Suprapubic skin (tissue), 4 donors: ENCODE results near the gene ARHGAP1. TPM values are rescaled to one million over a fixed set of nuclear protein-coding genes. Genes with fewer than 3 reads are reported as not detected.

Source experiments
- DNase-seq, 2 donors: peaks; one replicate each; pipeline ENCODE4 v3.0.0-alpha.2; 2019; ENCODE audit warnings: low spot score in 2 of 2
- H3K27ac ChIP-seq: fragments of 200-600 bp; sonication (generic); one replicate; pipeline ENCODE4 v1.5.1; 2019
- H3K27me3 ChIP-seq: fragments of 200-600 bp; sonication (generic); one replicate; pipeline ENCODE4 v1.5.1; 2019
- H3K36me3 ChIP-seq: fragments of 200-600 bp; sonication (generic); one replicate; pipeline ENCODE4 v1.5.1; 2019
- H3K4me1 ChIP-seq: fragments of 200-600 bp; sonication (generic); one replicate; pipeline ENCODE4 v1.5.1; 2019
- H3K4me3 ChIP-seq: fragments of 200-600 bp; sonication (generic); one replicate; pipeline ENCODE4 v1.5.1; 2019; ENCODE audit warnings: mild to moderate bottlenecking
- H3K9me3 ChIP-seq: fragments of 200-600 bp; sonication (generic); one replicate; pipeline ENCODE4 v1.5.1; 2019
- EP300 ChIP-seq: sonication (generic); formaldehyde crosslinking; IDR thresholded peaks from one replicate; pipeline ENCODE4 v1.6.1; 2017; ENCODE audit warnings: antibody characterized with exemption
- POLR2A ChIP-seq, 2 donors: fragments of 450-650 bp; IDR thresholded peaks; one replicate each; pipeline ENCODE4 v1.6.1; 2017; ENCODE audit warnings: antibody characterized with exemption in 2 of 2, mild to moderate bottlenecking in 2 of 2, moderate library complexity in 2 of 2
- POLR2AphosphoS5 ChIP-seq, 3 donors: sonication (generic); formaldehyde crosslinking; IDR thresholded peaks; one replicate each; pipeline ENCODE4 v1.6.1; 2017; ENCODE audit warnings: antibody characterized with exemption in 3 of 3
- WGBS: methylation state at CpG from one replicate; pipeline ENCODE4 v1.1.5; 2018; 5-methylcytosine and 5-hydroxymethylcytosine counted together
- total RNA-seq, 4 donors: library from RNA; depleted of rRNA; stranded (reverse); fragments of >200 nt; gene quantifications; one replicate each; pipeline ENCODE4 v1.1.0, GENCODE V29; 2016
- TF ChIP-seq, protein P1 (sequence below), 2 donors: fragments of 200-600 bp in 1 of 2; fragments of 450-650 bp in 1 of 2; sonication (generic) in 1 of 2; IDR thresholded peaks; one replicate each; pipeline ENCODE4 v1.5.1; 2016 to 2019; ENCODE audit warnings: antibody characterized with exemption in 2 of 2, mild to moderate bottlenecking in 1 of 2, moderate library complexity in 1 of 2

Gene ARHGAP1
- total RNA-seq, 4 donors from 2014 or later: 53.7 to 72.5 (median 68.5) TPM

DNA sequence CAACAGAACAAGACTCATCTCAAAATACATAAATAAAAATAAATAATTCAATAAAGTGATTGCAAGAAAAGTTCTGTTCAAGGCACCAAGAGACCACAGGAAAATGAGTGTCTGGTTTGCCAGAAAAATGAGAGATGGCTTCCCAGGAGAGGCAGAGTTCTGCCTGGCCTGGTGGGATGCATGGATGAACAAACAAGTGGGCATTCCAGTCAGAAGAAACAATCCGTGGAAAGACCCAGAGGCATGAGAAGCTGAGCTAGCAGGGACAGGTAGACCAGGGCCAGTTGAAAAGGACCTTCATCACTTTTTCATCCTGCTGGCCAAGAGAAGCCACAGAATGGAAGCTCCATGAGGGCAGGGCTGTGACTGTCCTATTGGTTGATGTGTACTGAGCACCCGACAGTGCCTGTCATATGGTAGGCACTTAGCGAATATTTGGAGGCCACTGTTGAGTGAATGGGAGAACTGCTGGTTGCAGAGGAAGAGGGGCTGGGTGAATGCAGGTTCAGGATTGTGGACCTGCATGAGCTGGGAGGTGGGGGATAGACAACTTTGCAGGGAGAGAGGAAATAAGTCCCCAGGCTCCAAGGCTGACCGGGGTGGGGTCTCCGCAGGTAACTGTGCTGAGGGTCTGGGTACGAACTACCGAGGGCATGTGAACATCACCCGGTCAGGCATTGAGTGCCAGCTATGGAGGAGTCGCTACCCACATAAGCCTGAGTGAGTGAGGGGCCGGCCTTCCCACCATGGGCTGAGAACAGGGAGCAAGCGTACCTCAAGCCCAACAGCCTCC, 22.3 kb upstream of the ARHGAP1 start:
- TF ChIP-seq EP300: no peak
- TF ChIP-seq, protein P1, sequence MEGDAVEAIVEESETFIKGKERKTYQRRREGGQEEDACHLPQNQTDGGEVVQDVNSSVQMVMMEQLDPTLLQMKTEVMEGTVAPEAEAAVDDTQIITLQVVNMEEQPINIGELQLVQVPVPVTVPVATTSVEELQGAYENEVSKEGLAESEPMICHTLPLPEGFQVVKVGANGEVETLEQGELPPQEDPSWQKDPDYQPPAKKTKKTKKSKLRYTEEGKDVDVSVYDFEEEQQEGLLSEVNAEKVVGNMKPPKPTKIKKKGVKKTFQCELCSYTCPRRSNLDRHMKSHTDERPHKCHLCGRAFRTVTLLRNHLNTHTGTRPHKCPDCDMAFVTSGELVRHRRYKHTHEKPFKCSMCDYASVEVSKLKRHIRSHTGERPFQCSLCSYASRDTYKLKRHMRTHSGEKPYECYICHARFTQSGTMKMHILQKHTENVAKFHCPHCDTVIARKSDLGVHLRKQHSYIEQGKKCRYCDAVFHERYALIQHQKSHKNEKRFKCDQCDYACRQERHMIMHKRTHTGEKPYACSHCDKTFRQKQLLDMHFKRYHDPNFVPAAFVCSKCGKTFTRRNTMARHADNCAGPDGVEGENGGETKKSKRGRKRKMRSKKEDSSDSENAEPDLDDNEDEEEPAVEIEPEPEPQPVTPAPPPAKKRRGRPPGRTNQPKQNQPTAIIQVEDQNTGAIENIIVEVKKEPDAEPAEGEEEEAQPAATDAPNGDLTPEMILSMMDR (IDR thresholded peaks at IDR 0.05): no peak
- no peak for TF ChIP-seq POLR2A (IDR thresholded peaks at IDR 0.05)
- no peak for TF ChIP-seq POLR2AphosphoS5 (IDR thresholded peaks at IDR 0.05)
- WGBS: 94% methylated on average over 11 of the region's 11 CpGs
- no peaks in the 10 kb centered on the region for H3K36me3 ChIP-seq
- H3K4me1 ChIP-seq: no peaks in the 10 kb centered on the region
- H3K27me3 ChIP-seq: no peaks in the 10 kb centered on the region
- no peak overlapping the region for H3K27ac ChIP-seq
- no peak overlapping the region for H3K4me3 ChIP-seq
- no peak for DNase-seq
- H3K9me3 ChIP-seq: no peaks in the 10 kb centered on the region

DNA sequence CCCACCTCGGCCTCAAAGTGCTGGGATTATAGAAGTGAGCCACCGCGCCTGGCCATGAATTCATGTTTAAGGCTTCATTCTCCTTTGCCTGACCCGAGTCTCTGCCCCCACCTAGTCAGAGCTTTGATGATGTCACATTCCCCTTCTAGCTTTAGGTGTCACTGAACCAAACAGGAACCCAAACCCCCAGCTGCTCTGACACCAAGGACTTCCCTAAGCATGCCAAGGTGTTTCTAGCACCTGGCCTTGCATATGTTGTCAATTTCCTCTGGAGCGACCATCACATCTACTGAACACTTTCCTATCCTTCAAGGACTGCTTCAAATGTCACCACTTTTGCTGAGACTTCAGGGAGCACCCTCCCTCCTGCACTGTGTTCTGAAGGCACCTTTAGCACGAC, 20.9 kb upstream of the ARHGAP1 start:
- no peak overlapping the region for H3K4me3 ChIP-seq
- DNase-seq: no peak
- H3K9me3 ChIP-seq: no peaks in the 10 kb centered on the region
- no peaks in the 10 kb centered on the region for H3K27me3 ChIP-seq
- H3K4me1 ChIP-seq: no peaks in the 10 kb centered on the region
- WGBS: 80% methylated on average over 6 of the region's 6 CpGs
- no peaks in the 10 kb centered on the region for H3K36me3 ChIP-seq
- TF ChIP-seq, protein P1 (IDR thresholded peaks at IDR 0.05): no peak
- no peak for TF ChIP-seq EP300
- no peak for TF ChIP-seq POLR2AphosphoS5 (IDR thresholded peaks at IDR 0.05)
- TF ChIP-seq POLR2A (IDR thresholded peaks at IDR 0.05): no peak
- no peak overlapping the region for H3K27ac ChIP-seq

DNA sequence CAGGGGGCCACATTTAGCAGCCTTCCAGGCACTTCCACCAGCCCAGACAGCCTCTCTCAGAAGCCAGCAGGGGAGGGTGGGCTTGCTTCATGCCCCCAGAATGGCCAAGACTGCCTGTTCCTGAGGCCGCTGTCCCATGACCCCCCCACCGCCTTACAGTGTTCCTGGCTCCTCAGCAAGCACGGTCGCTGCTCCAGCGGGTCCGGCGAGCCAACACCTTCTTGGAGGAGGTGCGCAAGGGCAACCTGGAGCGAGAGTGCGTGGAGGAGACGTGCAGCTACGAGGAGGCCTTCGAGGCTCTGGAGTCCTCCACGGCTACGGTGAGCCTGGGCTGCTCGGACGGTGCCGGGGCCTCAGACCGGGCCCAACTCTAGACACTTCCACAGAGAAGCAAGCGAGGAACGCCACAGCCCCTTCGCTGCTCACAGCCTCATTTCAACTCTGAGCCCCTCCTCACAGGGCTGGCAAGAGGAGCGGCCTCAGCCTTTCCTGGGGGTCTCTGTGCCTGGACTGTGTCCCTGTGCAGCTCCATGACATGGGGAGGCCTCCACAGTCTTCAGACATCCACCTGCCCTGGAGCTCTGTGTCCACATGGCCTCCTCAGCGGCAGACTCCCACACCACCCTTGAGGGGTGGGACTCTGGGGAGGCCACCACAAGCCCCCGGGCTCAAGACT, 19.3 kb upstream of the ARHGAP1 start:
- Histone ChIP-seq H3K27ac (no peak overlapping the region), H3K4me1 (no peaks in the 10 kb centered on the region), H3K9me3 (no peaks in the 10 kb centered on the region), H3K4me3 (no peak overlapping the region), H3K27me3 (no peaks in the 10 kb centered on the region), H3K36me3 (no peaks in the 10 kb centered on the region)
- TF ChIP-seq, protein P1 (IDR thresholded peaks at IDR 0.05): no peak
- TF ChIP-seq POLR2A (IDR thresholded peaks at IDR 0.05) (no peak), POLR2AphosphoS5 (IDR thresholded peaks at IDR 0.05) (no peak), EP300 (no peak)
- no peak for DNase-seq
- 91% methylated on average over 22 of the region's 25 CpGs for WGBS

- H3K27me3 ChIP-seq: no peaks in the 10 kb centered on the region
- no peaks in the 10 kb centered on the region for H3K4me1 ChIP-seq
- no peak within 1 kb of the TSS for H3K27ac ChIP-seq
- 94% methylated on average over 3 of the region's 7 CpGs for WGBS
- no peak for DNase-seq
- H3K9me3 ChIP-seq: no peaks in the 10 kb centered on the region
- no peak within 1 kb of the TSS for H3K4me3 ChIP-seq
- TF ChIP-seq POLR2A (IDR thresholded peaks at IDR 0.05) (no peak), POLR2AphosphoS5 (IDR thresholded peaks at IDR 0.05) (no peak), EP300 (no peak)
- TF ChIP-seq, protein P1 (IDR thresholded peaks at IDR 0.05): no peak
- H3K36me3 ChIP-seq: no peaks in the 10 kb centered on the region
Observed at GRCh38 chr11:46719048-46719542, 18.7 kb upstream of the ARHGAP1 start, which contains the start of gene F2. Gene F2 (plus strand): TSS chr11:46719213. CDS start chr11:46719236, 23 bp downstream.
